Stimulated activated CD4-positive, alpha-beta T cell treated with anti-CD3 and anti-CD28 coated beads, Interleukin-4, amount 100 ng/mL, for 1 hour (primary cell): ENCODE data around the gene IL17F.
"Not testable (repeated sequence)": the region's sequence is repeated elsewhere in the genome, so short reads cannot be mapped to it uniquely, and the experiment has no call there.

Experiments used
- DNase-seq: peaks from one replicate; pipeline ENCODE4 v3.0.0-alpha.2; 2020

Gene IL17F

GRCh38 chr6:52243282-52243893 is 912 bp downstream of the IL17F start:
- DNase-seq = no peak

GRCh38 chr6:52241819-52242218 is 2.5 kb downstream of the IL17F start:
- no peak for DNase-seq

- DNase-seq = no peak
These were observed 10.1 kb downstream of the IL17F start for GRCh38 chr6:52233975-52234823.

- DNase-seq = no peak
These were observed 11.3 kb downstream of the IL17F start for GRCh38 chr6:52233005-52233404.

GRCh38 chr6:52231406-52232127 is 12.7 kb downstream of the IL17F start:
- no peak for DNase-seq

GRCh38 chr6:52230685-52231084 is 13.6 kb downstream of the IL17F start:
- no peak for DNase-seq

GRCh38 chr6:52227495-52227894 is 16.8 kb downstream of the IL17F start:
- DNase-seq = peak; percentile 44

- DNase-seq = peak; percentile 7
These were observed 23.0 kb downstream of the IL17F start for GRCh38 chr6:52221302-52221701.

GRCh38 chr6:52217761-52218160 is 26.5 kb downstream of the IL17F start:
- DNase-seq = no peak

- no peak for DNase-seq
These were observed 27.2 kb downstream of the IL17F start for GRCh38 chr6:52216932-52217575.

- DNase-seq = no peak
These were observed 28.5 kb downstream of the IL17F start for GRCh38 chr6:52215787-52216186.

- DNase-seq = peak; percentile 11
These were observed 31.2 kb downstream of the IL17F start for GRCh38 chr6:52213127-52213526.

GRCh38 chr6:52210227-52210626 is 34.1 kb downstream of the IL17F start:
- DNase-seq = no peak

GRCh38 chr6:52209770-52210169 is 34.5 kb downstream of the IL17F start:
- no peak for DNase-seq

- DNase-seq = no peak
These were observed 35.7 kb downstream of the IL17F start for GRCh38 chr6:52208612-52209011.

GRCh38 chr6:52207066-52207465 is 37.2 kb downstream of the IL17F start:
- no peak for DNase-seq

GRCh38 chr6:52201493-52201892 is 42.8 kb downstream of the IL17F start:
- DNase-seq = no peak

GRCh38 chr6:52201046-52201445 is 43.3 kb downstream of the IL17F start:
- DNase-seq = no peak

GRCh38 chr6:52200088-52200487 is 44.2 kb downstream of the IL17F start:
- not testable (repeated sequence) for DNase-seq

GRCh38 chr6:52195886-52196285 is 48.4 kb downstream of the IL17F start:
- no peak for DNase-seq

- no peak for DNase-seq
These were observed 52.5 kb downstream of the IL17F start for GRCh38 chr6:52191824-52192223.

GRCh38 chr6:52190409-52190808 is 53.9 kb downstream of the IL17F start:
- DNase-seq = no peak

GRCh38 chr6:52189974-52190373 is 54.3 kb downstream of the IL17F start:
- DNase-seq = no peak
